Stimulated activated CD4-positive, alpha-beta T cell treated with anti-CD3 and anti-CD28 coated beads, Interleukin-15, amount 100 ng/mL, for 1 hour (primary cell): ENCODE data around the gene GASK1A.
A peak's percentile ranks its signal among the peaks of the same experiment; 100 is the strongest.

ENCODE experiments used
- DNase-seq, 2 donors: peaks; one replicate each; pipeline ENCODE4 v3.0.0-alpha.2; 2020; ENCODE audit warnings: low read depth in 1 of 2, low spot score in 1 of 2

Gene GASK1A

GRCh38 chr3:43086460-43087165 lies 107.5 kb downstream of the GASK1A start:
- DNase-seq: no peak

DNA sequence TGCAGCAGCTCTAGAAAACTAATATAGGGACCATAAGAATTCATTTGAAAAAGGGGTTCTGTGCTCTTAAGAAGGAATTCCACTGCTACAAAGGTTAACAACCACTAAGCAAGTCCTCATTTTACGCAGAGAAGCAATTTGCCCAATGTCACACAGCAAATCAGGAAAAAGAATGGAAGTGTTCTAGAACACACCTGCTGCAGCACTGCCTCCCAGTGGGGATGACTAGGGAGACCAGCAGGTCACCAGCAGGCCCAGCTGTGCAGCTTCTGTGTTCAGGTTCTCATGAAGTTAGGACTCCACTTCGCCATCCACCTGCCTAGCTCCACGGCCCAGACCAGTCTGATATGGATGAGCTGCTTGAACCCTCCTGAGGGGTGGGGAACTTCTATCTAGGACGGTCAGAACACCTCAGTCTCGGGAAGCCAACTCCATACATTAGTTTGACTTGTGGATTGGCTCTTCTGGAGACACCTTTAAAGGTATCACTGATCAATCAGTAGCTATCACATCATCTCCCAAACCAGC lies 108.2 kb downstream of the GASK1A start:
- DNase-seq: no peak

- DNase-seq: no peak
Measured at GRCh38 chr3:43089081-43089480, 110.0 kb downstream of the GASK1A start.

DNA sequence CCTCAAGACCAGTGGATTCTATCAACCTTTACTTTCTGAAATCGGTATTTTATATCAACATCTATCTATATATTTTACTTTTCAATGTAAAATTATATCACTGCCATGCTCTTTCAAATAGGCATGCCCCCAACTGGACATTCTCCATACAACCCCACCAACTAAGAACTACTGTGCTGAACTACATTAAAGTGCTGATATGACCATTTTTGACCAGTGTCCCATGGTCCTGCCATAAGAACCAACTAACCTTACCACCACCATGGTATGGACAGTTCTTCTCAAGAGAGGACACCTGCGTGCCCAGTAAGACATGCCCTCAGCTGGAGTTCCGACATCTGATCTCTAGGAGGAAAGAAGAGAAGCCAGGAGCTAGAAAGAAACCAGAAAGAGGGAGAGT lies 111.1 kb downstream of the GASK1A start:
- no peak for DNase-seq

- no peak for DNase-seq
Measured at GRCh38 chr3:43091481-43091880, 112.4 kb downstream of the GASK1A start.

DNA sequence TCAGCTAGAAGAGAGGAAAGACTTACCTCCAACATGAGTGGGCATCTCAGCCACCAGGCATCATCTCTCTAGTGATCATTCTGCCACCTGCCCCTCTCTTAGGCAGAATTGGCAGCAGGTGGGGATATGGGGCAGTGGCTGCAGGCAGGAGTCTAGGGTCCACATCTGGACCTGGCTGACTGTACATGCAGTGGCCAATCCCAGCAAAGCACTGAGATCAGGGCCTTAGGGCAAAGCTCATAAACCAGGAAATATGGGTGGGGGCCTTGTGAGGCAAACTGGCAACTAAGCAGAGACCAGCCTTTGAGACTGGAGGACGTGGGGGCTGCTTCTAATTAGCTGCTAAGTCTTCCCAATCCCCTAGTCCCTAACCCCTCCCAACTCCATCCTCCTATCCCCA lies 113.9 kb downstream of the GASK1A start:
- no peak for DNase-seq

DNA sequence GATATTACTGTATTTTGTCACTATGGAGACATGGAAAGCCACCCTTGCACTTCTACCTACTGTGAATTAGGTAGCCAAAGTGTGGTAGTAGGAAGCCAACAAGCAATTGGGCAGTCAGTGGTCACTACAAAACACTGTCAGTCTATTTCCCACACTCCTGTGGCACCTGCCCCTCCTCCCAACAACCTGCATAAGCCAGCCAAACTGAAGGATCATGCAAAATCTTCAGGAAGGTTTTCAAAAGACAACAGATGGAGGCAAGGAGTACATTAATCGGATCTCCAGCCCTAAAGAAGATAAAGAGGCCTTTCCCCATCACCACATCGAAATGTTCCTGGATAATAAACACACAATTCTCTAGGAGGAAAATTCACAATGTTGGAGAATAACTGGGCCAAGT lies 114.9 kb downstream of the GASK1A start:
- DNase-seq: no peak

GRCh38 chr3:43094381-43094780 lies 115.3 kb downstream of the GASK1A start:
- no peak for DNase-seq

DNA sequence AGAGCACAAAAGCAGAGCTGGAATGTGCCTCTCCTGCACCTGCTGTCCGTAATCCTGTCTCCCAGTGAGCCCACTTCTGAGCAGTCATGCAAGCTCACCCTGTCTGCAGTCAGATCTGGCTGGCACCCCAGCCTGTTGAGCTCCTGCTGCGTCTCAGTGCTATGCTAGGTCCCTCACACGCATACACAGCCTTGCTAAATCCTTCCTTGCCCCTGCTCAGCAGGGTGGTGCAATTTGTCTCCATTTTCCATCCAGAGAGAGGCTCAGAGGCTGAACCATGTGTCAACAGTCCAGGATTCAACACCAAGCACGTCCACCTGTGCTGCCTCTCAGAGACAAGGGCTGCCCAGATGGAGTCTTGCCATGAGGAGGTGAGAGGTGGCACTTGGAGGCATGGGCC lies 115.7 kb downstream of the GASK1A start:
- DNase-seq: no peak

- DNase-seq: no peak
Measured at GRCh38 chr3:43095370-43095769, 116.3 kb downstream of the GASK1A start.

- no peak for DNase-seq
Measured at GRCh38 chr3:43096761-43097160, 117.7 kb downstream of the GASK1A start.

- no peak for DNase-seq
Measured at GRCh38 chr3:43097400-43098080, 118.4 kb downstream of the GASK1A start.

DNA sequence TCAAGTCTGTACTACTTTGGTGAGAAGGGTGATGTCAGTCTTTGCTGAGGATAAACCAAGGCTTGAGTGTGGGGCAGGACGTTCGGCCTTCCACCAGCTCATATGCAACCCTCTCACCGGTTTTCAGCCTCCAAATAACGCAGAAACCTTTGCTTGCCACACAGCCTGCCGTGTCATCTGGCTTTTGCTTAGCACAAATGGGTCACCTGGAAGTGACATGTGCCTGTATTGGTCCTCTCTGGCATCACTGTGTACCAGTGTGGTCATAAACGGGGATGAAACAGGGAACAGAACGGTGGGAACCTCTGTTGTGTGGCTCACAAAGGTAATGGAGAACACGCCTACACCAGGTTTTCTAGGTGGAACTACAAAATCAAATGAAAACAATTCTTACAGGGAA lies 119.7 kb downstream of the GASK1A start:
- DNase-seq: no peak

DNA sequence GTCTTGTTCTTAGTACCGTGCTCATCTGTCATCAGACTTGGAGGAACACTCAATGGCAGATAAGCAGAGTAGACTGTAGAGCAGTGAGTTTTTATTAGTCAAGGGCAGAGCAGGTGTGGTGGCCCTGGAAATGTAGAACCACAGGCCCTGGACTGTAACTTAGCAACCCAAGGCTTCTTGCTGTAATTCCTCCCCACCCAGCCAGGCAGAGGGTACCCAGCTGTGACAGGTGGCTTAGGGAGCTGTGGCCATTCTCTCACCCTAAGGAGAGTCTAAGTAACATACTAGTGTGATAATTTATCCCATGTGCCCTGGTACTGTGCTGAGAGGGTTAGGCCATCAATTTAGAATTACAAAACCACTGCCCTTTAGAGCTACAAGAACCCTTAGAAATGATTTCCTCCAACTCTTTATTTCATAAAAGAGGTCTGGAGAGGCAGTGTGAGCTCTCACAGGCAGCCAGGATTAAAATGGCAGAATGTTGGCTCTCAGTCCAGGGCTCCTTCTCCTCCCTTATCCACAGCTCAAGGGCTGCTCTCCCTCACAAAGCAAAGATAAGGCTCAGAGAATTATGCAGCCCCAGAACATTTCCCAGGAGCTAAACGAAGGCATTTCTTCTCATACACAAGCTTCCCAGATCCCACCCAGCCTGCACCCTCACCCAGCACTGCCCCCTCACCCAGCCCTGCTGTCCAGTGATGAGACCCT lies 123.8 kb downstream of the GASK1A start:
- DNase-seq: no peak

- no peak for DNase-seq
Measured at GRCh38 chr3:43104039-43104438, 124.9 kb downstream of the GASK1A start.

DNA sequence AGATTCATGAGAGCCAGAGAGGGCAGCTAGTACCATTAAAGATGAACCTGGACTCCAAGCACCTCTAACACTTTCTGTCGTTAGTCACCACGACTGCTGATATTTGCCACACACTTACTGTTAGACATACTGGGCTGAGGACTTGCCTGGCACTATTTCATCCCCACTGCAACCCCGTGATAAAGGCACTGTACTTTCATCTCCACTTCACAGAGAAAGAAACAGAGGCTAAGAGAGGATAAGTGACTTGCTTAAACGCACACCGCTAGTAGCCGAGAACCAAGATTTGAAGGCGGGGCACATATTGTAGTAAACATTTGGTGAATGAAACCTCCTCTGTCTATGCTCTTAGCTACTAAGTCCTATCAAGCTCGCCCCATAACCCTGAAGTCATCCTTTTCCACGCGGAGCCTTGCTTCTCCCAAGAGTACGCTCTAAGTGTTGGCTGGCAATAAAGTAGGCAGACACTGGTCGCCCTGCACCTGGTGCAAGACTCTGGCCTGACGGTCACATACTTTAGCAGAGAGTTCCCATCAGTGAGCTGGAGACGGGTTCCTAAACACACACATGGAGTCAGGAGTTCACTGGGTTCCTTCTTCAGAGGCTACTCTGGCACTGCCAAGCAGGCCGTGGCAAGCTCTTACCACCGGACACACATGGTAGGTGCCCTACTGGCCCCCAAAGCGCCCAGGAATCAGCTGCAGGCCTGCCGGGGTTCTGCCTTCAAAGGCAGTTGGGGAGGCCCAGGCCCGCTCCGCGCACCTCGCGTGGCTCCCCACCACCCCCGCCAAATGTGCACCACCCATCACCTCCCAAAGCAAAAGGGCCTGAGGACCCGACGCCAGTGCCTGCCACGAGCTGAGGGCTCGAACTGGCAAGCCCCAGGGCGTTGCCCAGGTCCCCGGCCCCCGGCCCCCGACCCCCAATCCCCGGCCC lies 125.8 kb downstream of the GASK1A start:
- DNase-seq: no peak

DNA sequence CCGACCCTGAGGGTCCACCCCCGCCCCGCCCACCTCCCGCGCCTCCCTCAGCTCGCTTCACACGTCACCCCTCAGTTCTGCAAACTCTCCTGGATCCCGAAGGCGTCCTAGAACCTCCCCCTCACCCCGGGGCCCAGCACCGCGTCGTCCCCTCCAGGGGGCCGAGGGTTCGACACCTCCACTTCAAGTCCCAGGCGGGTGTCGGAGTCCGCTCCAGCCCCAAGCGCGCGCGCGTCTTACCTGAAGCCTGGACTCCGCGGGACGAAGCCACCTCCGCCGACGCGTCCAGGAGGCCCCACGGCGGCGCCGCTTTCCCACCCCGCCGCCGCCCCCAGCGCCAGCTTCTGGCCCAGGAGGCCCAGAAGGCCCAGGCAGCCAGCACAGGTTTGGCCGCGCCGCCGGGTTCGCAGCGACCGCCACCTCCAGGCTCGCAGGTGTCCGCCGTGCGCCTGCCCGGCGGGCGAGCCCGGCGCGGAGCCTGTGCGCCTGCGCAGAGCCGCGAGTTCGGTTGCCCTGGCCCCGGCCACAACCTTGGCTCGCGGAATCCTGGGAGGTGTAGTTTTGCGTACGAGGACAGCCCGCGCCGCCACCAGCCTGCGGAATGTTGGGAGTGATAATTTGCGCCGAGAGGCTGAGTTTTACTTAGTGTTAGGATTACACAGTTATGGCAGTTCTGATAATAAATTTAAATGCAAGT lies 126.6 kb downstream of the GASK1A start, which contains the start of gene POMGNT2:
POMGNT2 (minus strand) TSS at position 484 of the 697 bp plus-strand sequence. CDS start 24,648 bp downstream, outside the sequence.
- DNase-seq: peak; percentile 76 to 83

DNA sequence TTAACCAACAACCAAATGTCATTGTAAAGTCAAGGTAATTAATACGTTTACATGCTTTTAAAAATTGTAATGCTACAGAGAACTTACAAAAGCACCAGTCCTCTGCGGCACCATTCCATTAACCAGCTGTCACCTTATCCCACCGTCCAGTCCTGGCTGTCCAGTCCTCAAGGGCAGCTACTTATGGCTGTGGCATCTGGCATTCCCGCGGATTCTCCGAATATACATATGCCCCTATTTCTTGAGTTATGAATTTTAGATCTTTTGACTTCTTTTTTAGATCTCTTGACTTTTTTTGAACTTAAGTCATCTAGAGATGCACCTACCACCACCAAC lies 127.2 kb downstream of the GASK1A start:
- no peak for DNase-seq
